ENCODE results near the gene SYNE4.

Gene SYNE4

DNA sequence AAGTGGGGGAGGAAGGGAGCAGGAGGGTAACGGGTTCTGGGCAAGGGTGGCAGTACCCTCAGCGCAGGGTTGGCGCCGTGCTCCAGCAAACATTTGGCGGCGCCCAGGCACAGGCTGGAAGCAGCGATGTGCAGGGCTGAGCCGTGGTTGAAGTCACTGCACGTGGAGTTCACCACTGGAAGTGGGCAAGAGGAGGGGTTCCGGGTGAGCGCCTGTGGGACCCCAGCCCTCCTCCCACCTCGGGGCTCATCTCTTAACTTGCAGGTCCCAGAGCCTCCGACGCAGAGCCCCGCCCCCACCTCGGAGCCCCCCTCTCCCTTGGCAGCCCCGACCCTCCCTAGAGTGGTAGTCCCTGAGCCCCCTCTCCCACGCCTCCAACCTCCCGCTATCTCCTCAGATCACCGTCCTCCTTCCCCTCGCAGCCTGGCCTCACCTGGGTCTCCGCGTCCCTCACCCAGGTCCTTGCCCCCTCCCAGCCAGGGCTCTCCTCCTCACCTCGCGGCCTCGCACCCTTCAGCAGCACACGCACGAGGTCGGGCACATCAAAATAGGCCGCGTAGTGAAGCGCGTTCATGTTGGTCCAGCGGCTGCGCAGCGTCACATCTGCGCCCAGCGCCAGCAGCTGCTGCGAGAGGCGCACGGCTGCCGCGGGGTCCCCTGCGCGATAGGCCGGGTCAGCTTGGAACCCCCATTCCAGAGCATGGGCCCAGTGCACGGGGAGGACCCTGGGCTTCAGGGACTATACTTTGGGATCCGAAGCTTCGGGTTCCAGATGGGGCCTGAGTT lies 17.7 kb upstream of the SYNE4 start:
- DNase-seq (ENCODE audit: low spot score) = no peak

DNA sequence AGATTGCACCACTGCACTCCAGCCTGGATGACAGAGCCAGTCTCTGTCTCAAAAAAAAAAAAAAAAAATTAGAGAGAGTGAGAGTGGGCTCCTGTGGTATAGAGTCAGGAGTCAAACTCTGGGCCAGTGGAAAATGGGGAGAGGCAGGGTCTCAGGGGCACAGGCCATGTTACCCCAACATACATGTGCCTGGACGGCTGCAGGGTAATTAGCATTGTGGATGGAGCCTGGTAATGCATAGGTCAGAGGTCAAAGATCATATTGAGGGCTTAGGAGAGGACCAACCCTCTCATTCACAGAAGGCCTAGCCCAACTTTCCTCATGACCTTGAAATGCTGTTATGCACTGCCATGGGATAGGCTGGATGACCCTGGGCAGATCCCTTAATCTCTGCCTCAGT lies 16.9 kb upstream of the SYNE4 start:
- DNase-seq (ENCODE audit: low spot score) = no peak

DNA sequence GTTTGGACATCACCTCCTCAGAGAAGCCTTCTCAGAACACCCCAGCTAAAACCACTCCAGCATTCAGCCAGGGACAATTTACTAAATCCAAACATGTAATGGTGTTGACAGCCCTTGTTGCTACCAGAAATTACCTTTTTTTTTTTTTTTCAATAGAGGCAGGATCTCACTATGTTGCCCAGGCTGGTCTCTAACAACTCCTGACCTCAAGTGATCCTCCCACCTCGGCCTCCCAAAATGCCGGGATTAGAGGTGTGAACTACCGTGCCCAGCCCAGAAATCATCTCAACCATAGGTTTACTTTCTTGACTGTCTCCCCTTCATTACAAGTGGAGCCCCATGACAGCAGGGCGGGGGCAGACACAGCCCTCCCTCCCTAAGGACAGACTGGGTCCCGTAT lies 14.8 kb upstream of the SYNE4 start:
- no peak for DNase-seq (ENCODE audit: low spot score)

DNA sequence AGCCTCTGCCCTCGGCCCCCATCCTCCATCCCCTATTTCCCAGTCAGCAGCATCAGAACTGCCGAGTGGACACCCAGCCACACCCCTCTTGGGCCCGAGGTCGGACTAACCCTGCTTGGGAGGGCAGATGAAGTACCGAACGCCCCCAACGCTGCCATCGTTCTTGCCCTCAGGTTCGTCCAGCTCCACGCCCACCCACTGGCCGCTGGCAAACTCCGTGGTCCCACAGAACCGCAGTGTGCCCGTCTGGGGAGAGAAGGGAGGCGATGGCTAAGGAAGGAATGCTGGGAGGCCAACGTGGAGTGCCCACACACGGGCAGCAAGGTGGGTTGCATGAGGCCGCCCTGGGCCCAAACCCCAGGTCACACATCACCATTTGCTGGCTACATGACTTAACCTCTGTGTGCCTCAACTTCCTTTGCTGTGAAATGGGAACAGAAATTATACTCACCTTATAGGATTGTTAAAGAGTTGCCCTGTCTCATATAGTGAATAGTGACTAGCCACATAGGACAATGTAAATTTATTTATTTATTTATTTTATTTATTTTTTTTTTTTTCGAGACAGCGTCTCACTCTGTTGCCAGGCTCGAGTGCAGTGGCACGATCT lies 10.6 kb upstream of the SYNE4 start:
- no peak for DNase-seq (ENCODE audit: low spot score)

DNA sequence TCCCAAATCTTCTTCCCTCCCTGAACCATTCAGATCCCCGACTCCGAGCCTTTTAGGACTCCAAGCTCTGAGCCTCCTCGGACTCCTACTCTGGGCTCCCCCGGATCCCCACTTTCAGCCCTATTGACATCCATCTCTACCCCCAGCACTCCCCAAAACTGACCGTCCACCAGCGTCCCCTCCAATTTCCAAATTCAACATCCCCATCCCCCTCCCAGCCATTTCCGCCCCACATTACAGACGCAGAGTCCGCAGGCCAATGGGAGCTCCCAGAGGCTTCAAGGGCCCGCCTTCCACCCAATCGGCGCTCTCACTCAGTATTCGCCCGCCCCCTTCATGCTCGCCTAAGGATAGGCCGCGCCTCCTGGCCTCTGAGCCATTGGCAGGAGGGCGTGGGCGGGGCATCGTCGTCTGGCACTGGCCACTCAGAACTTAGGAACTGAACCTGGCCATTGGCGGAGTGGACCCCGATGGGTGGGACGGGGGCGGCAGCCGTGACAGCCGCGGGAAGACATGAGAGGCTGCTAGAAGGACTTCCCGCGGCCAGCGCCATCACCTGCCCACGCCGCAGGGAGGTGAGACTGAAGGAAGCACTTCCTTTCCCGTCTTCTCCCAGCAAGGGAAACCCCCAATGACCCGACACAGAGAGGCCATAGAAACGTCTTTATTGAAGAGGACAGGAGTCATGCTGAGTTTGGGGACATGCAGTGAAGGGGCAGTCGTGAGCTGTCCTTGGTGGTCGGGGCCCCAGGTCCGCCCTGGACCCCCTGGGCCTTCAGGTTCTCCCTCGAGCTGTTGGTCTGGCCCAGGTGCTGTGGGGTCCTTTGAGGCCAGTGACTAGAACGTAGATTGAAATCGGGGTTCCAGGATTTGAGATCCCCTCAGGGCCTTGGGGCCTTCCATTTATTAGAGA lies 5.7 kb upstream of the SYNE4 start, which contains the start of gene ALKBH6:
Gene ALKBH6, minus strand, starts transcription at position 202 of the 913 bp plus-strand sequence. CDS start 816 bp downstream, outside the sequence.
- peak; percentile 99 for DNase-seq (ENCODE audit: low spot score)

DNA sequence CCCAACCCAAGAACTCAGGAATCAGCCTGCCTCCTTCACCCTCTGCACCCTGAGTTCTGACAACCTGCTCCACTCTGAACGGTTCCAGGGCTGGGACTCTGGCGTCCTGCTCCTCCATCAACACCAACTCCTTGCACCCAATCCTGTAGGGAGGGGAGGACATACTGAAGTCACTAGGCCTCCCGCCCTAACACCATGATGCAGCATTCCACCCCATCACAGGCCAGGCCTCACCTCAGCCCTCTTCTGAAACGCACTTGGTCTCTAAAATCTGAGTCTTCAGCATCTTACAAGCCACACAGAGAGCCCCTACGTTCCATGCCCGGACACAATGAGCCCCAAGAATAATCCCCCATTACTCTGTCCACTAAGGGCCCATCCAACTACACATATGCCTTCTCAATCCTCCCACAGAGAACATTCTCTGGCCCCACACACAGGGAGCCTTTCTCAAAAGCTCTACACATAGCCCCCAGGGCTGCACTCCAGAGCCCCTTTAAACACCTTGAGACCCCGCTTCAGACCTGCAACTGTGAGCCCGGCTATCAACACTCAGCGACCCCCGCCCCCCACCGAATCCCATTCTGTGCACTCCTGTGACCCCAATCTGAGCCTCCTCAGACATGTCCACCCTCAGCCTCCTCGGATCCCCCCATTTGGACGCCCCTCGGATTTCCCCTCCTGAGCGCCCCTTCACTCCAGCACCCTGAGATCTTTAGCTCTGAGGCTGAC lies 4.8 kb upstream of the SYNE4 start:
- DNase-seq (ENCODE audit: low spot score) = no peak

DNA sequence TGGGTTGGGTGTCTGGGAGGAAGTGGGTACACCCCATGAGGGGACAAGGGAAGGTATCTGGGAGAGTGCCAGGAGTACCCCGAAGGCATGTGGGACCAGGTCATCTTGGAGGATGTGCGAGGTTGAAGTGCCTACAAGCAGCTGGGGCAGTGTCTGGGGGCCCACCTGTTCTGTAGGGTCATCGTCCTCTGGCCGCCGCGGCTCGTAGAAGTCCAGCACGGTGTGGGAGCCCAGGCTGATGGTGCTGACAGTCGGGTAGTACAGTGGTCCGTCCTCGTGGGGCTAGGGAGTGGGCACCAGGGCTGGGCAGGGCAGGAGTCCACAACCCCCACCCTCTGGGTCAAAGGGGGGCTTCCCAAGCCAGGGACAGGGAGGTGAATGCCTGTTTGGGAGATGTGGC lies 1.8 kb upstream of the SYNE4 start:
- DNase-seq (ENCODE audit: low spot score) = no peak

DNA sequence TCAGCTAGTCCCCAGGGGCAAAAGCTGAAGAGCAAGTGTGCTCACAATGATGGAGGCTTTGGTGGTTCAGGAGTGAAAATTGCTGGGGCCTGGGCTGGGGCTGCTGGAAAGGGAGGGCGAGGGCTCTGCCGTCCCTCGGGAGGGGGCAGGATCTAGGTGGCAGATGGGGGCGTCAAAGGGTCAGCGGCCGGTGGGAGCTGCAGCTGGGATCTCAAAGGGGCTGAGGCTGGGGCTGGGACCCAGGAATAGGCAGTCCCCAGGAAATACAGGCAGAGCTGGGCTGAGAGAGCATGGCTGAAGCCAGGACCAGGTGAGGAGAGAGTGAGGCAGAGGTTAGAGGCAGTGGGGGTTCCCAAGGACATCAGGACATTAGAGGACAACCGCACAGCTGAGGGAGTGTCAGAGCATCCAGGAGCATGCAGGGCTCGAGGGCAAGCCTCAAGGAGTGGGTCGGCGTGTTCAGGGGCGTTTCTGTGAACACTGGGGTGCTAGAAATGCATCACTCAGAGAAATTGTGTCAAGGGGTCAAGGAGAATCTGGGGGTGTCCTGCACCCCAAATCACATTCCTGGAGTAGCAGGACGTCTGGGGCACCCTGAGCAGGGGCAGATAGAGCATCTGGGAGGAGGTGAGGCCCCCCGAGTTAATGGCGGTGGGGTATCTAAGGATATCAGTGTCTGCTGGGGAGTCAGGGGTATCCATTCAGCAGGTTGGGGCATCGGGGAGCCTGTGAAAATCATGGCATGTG lies 1.2 kb upstream of the SYNE4 start:
- no peak for DNase-seq (ENCODE audit: low spot score)

DNA sequence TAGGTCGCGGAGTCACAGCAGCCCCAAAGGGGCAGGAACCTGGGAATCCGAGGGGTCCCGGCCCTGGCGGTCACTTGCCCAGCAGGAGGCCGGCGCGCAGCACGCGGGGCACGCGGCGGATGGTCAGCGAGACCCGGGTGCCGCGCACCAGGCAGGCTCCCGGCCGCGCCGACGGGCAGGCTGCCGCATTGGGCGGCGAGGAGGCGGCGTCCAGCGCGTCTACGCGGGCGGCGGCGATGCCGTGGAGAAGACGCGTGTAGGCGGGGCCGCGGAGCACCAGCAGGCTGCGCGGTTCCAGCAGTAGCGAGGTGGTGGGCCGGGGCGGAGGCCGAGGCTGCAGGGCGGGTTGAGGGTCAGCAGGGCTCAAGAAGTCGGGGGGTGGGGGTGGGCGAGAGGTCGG lies 607 bp upstream of the SYNE4 start:
- DNase-seq (ENCODE audit: low spot score) = peak; percentile 38

DNA sequence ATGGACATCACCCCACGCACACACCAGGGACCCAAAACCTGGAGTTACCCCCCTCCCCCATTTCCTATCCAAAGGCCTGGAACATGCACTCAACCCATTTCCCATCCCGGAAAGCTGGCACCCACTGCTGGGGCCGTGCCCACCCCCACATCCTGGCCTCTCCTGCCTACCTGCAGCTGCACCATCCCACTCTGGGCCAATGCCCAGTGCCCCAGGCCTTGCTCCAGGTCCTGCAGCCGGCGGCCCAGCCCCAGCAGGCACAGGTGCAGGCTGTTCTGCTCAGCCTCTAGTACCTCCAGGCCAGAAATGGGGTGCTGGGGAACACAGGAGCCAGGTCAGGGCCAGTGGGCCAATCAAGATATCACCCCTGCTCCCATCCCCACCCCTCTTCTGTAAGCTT lies 1.7 kb downstream of the SYNE4 start:
- DNase-seq (ENCODE audit: low spot score) = no peak

DNA sequence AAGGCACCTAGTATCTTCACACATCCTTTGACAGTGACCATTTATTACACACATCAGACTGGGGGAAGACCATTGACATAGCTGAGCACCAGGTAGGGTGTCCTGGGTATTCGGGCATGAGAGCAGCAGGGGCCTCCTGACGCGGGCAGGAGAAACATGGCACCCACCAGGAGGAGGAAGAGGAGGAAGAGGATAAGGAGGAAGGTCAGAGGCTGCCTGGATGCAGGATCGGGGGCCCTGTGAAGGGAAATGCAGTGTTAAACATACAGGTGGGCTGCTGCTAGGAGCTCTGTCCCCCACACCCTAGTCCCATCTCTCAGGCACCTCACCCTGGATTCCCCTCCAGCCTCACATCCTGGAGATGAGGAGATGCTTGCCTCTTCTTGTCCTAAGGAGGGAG lies 5.3 kb downstream of the SYNE4 start:
- DNase-seq (ENCODE audit: low spot score) = no peak

DNA sequence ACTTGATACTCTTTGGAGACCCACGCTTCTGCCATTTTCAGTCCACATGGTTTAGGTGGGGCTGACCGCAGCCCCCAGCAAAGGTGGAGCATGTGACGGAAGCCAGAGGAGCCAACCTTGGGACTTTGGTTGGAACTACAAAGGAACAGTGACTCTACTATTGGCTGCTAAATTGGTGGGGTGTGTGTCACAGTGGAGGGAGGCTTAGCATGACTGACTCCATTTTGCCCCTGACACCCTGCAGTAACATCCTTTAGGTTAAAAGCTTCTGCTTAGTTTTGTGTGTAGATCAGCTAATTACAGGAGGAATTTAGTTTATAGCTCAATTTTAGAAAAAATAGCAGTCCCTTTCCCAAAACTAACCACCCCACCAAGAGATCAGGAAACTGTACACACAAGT lies 7.0 kb downstream of the SYNE4 start:
- no peak for DNase-seq (ENCODE audit: low spot score)

DNA sequence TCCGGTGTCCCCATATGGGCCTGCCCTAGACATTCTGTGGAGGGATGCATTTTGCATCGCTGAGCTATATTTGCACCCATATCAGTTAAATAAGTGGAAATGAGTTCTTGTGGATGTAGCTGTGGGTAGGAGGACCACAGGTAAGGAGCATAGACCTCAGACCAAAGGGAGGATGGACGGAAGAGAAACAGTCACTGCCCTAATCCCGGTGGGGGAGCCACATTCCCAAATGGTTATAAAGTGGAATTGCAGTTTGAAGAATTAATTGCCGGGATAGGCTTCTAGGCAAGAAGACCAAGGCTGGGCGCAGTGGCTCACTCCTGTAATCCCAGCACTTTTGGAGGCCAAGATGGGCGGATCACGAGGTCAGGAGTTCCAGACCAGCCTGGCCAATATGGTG lies 11.8 kb downstream of the SYNE4 start:
- DNase-seq (ENCODE audit: low spot score) = no peak

DNA sequence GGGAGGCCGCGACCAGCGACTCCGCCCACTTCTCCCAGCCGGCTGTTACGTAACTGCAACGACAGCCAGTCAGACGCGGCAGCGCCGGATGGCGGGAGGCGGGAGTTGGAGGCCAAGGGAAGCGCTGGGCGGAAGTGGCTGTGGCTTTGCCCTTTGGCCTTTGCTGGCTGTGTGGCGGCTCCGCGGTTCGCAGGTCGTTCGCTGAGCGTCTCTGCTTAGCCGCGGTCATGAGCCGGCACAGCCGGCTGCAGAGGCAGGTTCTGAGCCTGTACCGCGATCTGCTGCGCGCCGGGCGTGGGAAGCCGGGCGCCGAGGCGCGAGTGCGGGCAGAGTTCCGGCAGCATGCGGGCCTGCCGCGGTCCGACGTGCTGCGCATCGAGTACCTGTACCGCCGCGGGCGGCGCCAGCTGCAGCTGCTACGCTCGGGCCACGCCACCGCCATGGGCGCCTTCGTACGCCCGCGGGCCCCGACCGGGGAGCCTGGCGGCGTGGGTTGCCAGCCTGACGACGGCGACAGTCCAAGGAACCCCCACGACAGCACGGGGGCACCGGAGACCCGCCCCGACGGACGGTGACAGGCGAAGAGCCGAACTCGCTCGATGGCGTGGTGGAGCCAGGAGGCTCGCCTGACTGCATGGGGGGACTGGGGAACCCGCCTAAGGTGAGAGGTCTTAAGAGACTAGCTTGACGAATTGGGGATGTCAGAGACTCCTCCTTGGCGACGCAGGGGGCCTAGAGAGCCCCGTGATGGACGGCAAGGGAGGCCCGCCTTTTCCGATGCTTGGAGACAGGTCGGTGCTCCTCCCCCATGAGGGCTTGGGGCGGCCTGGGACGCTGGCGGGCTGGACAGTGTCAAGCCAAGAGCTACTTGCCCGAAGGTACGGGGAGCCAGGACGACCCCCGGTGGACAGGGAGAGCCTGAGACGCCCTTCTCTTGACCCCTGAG lies 13.3 kb downstream of the SYNE4 start, which contains the start of gene SDHAF1:
Gene SDHAF1, plus strand, starts transcription at position 141 of the 946 bp plus-strand sequence. Its CDS starts 87 bp downstream, at position 228.
- peak; percentile 91 for DNase-seq (ENCODE audit: low spot score)

DNA sequence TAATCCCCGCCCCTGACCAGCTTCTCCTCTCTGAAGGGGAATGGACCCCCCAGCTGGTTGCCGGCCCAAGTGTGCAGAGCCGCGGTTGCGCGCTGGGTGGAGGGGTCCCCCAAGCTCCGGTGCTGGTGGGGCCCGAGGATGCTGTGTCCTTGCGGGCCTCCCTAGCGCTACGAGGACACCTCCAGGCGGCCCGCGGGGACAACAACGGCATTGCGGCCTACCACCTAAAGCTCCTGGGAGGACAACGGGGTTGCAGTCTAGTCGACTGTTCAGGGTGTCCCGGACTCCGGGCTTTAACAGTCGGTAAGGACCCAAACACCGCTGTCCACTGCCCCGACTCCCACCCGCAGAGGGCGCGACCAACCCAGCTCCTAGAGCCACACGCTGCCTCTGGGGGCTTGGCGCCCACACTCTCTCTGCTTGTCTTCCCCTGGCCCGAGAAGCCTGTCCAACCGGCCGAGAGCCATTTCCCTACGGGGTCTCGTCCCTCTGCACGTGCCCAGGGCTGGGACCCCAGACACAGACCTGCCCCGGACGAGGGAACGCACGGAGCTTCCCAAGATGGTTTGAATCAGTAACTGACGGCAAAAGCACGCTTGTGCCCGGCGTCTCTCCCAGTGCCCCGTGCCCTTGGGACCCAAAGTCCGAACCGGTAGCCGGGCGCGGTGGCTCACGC lies 14.6 kb downstream of the SYNE4 start:
- no peak for DNase-seq (ENCODE audit: low spot score)

DNA sequence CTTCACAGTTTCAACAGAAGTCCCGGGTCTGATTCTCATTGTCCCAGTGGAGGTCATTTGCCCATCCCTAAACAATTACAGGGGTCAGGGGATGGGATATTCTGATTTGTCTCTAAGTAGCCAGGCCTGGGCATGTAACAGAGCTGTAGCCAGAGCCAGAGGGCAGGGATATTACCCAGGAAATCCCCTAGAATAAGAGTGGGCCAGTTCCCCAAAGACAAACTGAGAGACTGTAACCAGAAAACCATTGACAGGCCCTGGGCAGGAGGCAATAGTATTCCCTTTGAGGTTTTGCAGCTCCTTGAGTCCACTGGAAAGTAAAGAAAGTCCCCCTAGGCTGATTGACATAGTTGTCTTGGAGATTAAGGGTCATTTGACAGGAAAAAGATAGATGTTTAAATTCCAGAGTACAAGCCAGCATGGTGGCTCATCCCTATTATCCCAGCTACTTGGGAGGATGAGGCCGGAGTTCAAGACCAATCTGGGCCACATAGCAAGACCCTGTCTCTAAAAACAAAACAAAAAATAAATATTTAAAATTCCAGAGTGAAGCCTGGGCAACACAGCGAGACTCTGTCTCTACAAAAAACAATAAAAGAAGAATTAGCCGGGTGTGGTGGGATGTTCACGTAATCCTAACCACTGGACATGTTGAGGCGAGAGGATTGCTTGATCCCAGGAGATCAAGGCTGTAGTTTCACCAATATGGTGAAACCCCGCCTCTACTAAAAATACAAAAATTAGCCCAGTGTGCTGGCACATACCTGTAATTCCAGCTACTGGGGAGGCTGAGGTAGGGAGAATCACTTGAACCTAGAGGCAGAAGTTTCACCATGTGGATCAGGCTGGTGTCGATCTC lies 15.5 kb downstream of the SYNE4 start:
- no peak for DNase-seq (ENCODE audit: low spot score)

DNA sequence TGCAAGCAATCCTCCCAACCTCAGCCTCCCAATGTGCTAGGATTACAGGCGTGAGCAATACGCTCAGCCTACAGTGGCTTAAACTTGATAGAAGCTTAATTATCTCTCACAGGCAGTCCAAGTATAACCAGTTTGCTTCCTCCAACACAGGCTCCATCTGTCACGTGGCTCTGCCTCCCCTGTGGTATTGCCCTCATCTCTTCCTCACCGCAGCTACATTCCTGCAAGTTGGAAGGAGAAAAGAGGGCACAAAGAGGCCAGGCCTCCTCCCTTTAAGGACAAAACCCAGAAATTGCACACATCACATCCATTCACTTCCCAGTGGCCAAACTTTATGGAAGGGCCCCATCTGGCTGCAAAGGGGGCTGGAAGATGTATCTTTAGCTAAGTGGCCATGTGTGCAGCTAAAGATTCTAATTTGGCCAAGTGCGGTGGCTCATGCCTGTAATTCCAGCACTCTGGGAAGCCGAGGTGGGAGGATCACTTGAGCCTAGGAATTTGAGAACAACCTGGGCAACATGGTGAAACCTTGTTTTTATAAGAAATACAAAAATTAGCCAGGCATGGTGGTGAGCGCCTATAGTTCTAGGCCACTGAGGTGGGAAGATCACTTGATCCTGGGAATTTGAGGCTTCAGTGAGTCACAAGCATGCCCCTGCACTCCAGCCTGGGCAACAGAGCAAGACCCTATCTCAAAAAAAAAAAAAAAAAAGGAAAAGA lies 16.7 kb downstream of the SYNE4 start:
- DNase-seq (ENCODE audit: low spot score) = no peak

Data from CD4-positive, alpha-beta T cell treated with Interleukin-15 for 4 hours (primary cell).